Keratinocyte (primary cell): Measurements from ENCODE around the gene CACNA1H. TPM values are rescaled to one million over a fixed set of nuclear protein-coding genes. Genes with fewer than 3 reads are reported as not detected.
"Not testable (repeated sequence)": the region's sequence is repeated elsewhere in the genome, so short reads cannot be mapped to it uniquely, and the experiment has no call there.

Experiments
- DNase-seq: peaks from one replicate; pipeline ENCODE4 v3.0.0-alpha.2; 2011; ENCODE audit warnings: low read depth, missing footprints, low spot score
- FAIRE-seq: peaks from 2 replicates; lab custom pipeline; 2011; peaks lifted over from hg19 to GRCh38; lab: Jason Lieb, UNC
- H2AFZ ChIP-seq: 2 replicates; pipeline ENCODE4 v1.6.0; 2012; ENCODE audit warnings: low read length, control low read depth, inconsistent platforms; ENCODE audit not compliant: control insufficient read depth
- H3K27ac ChIP-seq: 2 replicates; pipeline ENCODE4 v1.5.1; 2011; ENCODE audit warnings: low read length; ENCODE audit not compliant: control insufficient read depth, insufficient read depth
- H3K27me3 ChIP-seq: 3 replicates; pipeline ENCODE4 v1.6.0; 2011; ENCODE audit warnings: low read length; ENCODE audit not compliant: control insufficient read depth, insufficient read depth; ENCODE audit errors: extremely low read depth
- H3K36me3 ChIP-seq, 2 experiments: 2 replicates in 1 of 2; 3 replicates in 1 of 2; pipeline ENCODE4 v1.5.1; 2011; ENCODE audit warnings: low read length in 2 of 2, mild to moderate bottlenecking in 1 of 2; ENCODE audit not compliant: control insufficient read depth in 2 of 2, insufficient read depth in 2 of 2; ENCODE audit errors: extremely low read depth in 1 of 2
- H3K4me1 ChIP-seq: 3 replicates; pipeline ENCODE4 v1.5.1; 2011; ENCODE audit warnings: low read length; ENCODE audit not compliant: control insufficient read depth, insufficient read depth; ENCODE audit errors: extremely low read depth
- H3K4me2 ChIP-seq: 3 replicates; pipeline ENCODE4 v1.6.0; 2011; ENCODE audit warnings: low read depth, low read length; ENCODE audit not compliant: control insufficient read depth, insufficient read depth; ENCODE audit errors: extremely low read depth
- H3K4me3 ChIP-seq, 3 experiments: fragments of 200-600 bp in 1 of 3; sonication (generic) in 1 of 3; 2 replicates in 2 of 3; 3 replicates in 1 of 3; pipeline ENCODE4 v1.5.1; 2011 to 2016; ENCODE audit warnings: low read length in 3 of 3, mild to moderate bottlenecking in 3 of 3, control low read depth in 2 of 3, inconsistent platforms in 1 of 3, low read depth in 1 of 3, mixed read lengths in 1 of 3, mixed run types in 1 of 3, moderate library complexity in 1 of 3; ENCODE audit not compliant: control insufficient read depth in 2 of 3, insufficient read depth in 2 of 3; ENCODE audit errors: extremely low read depth in 1 of 3
- H3K79me2 ChIP-seq: 2 replicates; pipeline ENCODE4 v1.6.0; 2012; ENCODE audit warnings: low read length; ENCODE audit not compliant: control insufficient read depth, insufficient read depth
- H3K9ac ChIP-seq: 3 replicates; pipeline ENCODE4 v1.6.0; 2011; ENCODE audit warnings: low read length; ENCODE audit not compliant: control insufficient read depth, insufficient read depth; ENCODE audit errors: extremely low read depth
- H3K9me1 ChIP-seq: 3 replicates; pipeline ENCODE4 v1.6.0; 2011; ENCODE audit warnings: low read length; ENCODE audit not compliant: control insufficient read depth, insufficient read depth; ENCODE audit errors: extremely low read depth
- H3K9me3 ChIP-seq: 2 replicates; pipeline ENCODE4 v1.5.1; 2012; ENCODE audit warnings: low read depth, low read length; ENCODE audit not compliant: control insufficient read depth
- H4K20me1 ChIP-seq: 3 replicates; pipeline ENCODE4 v1.6.0; 2011; ENCODE audit warnings: low read length; ENCODE audit not compliant: control insufficient read depth, insufficient read depth; ENCODE audit errors: extremely low read depth
- EZH2 ChIP-seq: IDR thresholded peaks from one replicate; pipeline ENCODE4 v1.6.1; 2012; ENCODE audit warnings: inconsistent platforms, mild to moderate bottlenecking, low read length, moderate library complexity
- dilution Hi-C: fragments of 300-500 bp; cut with MboI; formaldehyde crosslinking; loops from one replicate; pipeline ENCODE4 v1.7.0; 2020; ENCODE audit warnings: low sequenced_read_pairs; ENCODE audit not compliant: extremely low pct_ligation_motif_present
- polyA plus RNA-seq, 5 experiments: library from polyadenylated mRNA; depleted of rRNA in 3 of 5; stranded (reverse) in 3 of 5; stranded (forward) in 1 of 5; unstranded in 1 of 5; fragments of >200 nt; gene quantifications; 1 replicate in 1 of 5; 2 replicates in 3 of 5; 3 replicates in 1 of 5; pipeline versions ENCODE4 v1.2.1 to v1.2.3, GENCODE V29; 2011 to 2012; ENCODE audit warnings: missing spikeins in 2 of 5, low read depth in 1 of 5, low replicate concordance in 1 of 5
- TF ChIP-seq, protein P1 (sequence below), 3 experiments: IDR thresholded peaks in 1 of 3; conservative IDR thresholded peaks in 1 of 3; optimal IDR thresholded peaks in 1 of 3; 2 replicates in 2 of 3; 3 replicates in 1 of 3; pipeline versions ENCODE3 to v1.5.1; 2011; ENCODE audit warnings: low read length in 3 of 3, mild to moderate bottlenecking in 3 of 3, moderate library complexity in 2 of 3, control low read depth in 1 of 3, inconsistent platforms in 1 of 3; ENCODE audit not compliant: insufficient read depth in 2 of 3; ENCODE audit errors: extremely low read depth in 1 of 3

The CACNA1H gene
- polyA plus RNA-seq, 1 donor (not counting 4 experiments of a cell fraction or from before 2014, with no cell fraction given): not detected

- H3K9me3 ChIP-seq, DNase-seq, H4K20me1 ChIP-seq, FAIRE-seq, H2AFZ ChIP-seq, H3K4me2 ChIP-seq, H3K79me2 ChIP-seq, H3K4me1 ChIP-seq, H3K9ac ChIP-seq, H3K9me1 ChIP-seq, H3K4me3 ChIP-seq, H3K36me3 ChIP-seq, H3K27ac ChIP-seq, dilution Hi-C loops: not testable (repeated sequence)
- peaks cover 26% of the 10 kb centered on the region for H3K27me3 ChIP-seq
These were observed 103.5 kb downstream of the CACNA1H start for GRCh38 chr16:1256296-1256873.

GRCh38 chr16:1256874-1257322, 104.0 kb downstream of the CACNA1H start:
- Histone ChIP-seq H2AFZ (no peak overlapping the region), H3K9me3 (no peaks in the 10 kb centered on the region), H4K20me1 (no peaks in the 10 kb centered on the region), H3K4me1 (no peaks in the 10 kb centered on the region), H3K27ac (no peak overlapping the region), H3K27me3 (peaks cover 31% of the 10 kb centered on the region), H3K4me3 (no peak overlapping the region), H3K79me2 (no peaks in the 10 kb centered on the region), H3K36me3 (no peaks in the 10 kb centered on the region), H3K4me2 (no peak overlapping the region), H3K9me1 (no peaks in the 10 kb centered on the region), H3K9ac (no peak overlapping the region)
- FAIRE-seq (no peak), DNase-seq (no peak)
- TF ChIP-seq EZH2: no peak
- TF ChIP-seq, protein P1, sequence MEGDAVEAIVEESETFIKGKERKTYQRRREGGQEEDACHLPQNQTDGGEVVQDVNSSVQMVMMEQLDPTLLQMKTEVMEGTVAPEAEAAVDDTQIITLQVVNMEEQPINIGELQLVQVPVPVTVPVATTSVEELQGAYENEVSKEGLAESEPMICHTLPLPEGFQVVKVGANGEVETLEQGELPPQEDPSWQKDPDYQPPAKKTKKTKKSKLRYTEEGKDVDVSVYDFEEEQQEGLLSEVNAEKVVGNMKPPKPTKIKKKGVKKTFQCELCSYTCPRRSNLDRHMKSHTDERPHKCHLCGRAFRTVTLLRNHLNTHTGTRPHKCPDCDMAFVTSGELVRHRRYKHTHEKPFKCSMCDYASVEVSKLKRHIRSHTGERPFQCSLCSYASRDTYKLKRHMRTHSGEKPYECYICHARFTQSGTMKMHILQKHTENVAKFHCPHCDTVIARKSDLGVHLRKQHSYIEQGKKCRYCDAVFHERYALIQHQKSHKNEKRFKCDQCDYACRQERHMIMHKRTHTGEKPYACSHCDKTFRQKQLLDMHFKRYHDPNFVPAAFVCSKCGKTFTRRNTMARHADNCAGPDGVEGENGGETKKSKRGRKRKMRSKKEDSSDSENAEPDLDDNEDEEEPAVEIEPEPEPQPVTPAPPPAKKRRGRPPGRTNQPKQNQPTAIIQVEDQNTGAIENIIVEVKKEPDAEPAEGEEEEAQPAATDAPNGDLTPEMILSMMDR (optimal IDR thresholded peaks at IDR 0.05 in 1 of 3, IDR thresholded peaks at IDR 0.05 in 1 of 3, conservative IDR thresholded peaks at IDR 0.05 in 1 of 3; ENCODE audit: extremely low read depth in 1 of 3, insufficient read depth in 2 of 3, low read length in 3 of 3): no peak
- dilution Hi-C loops: no loop called here
